NCI-H69 (cell line): ENCODE results near the gene ATP6V1F.

Experiments
- DNase-seq: peaks from one replicate; lab custom pipeline; 2025; lab: John Stamatoyannopoulos, UW

The ATP6V1F gene

GRCh38 chr7:128884561-128885369, 22.1 kb downstream of the ATP6V1F start:
- DNase-seq: no peak

DNA sequence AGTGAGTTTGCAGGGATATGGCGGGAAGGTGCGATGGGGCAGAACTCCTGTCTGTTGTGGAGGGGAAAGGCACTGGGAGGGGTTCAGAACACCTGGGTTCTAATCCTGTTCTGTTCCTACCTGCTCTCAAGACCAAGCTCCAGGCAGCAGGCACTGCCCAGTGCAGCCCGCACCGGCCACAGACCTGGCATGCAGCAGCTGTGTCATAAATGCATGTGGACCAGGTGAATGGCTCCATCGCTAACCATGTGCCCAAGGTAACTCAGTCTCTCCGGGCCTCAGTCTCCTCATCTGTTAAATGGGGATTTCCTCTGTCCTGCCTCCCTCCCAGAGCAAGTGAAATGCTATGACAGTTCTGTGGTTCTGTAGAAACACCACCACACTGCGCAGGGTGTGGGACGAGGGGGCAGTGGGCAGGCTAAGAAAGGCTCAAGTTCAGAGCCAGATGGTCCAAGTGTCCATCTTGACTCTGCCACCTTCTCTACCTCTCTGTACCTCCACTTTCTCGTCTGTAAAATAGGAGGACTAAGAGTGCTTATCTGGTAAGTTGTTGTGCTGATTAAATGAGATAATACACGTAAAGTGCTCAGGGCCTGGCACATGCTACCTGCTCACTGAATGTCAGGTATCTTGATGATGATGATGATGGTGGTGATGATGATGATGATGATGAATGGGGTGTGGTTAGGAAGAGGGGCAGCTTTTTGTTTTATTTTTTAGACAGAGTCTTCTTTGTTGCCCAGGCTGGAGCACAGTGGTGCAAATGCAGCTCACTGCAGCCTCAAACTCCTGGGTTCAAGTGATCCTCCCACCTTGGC, 22.9 kb downstream of the ATP6V1F start:
- DNase-seq: no peak

- peak; percentile 43 for DNase-seq
Measured at GRCh38 chr7:128886391-128887168, 23.9 kb downstream of the ATP6V1F start.

DNA sequence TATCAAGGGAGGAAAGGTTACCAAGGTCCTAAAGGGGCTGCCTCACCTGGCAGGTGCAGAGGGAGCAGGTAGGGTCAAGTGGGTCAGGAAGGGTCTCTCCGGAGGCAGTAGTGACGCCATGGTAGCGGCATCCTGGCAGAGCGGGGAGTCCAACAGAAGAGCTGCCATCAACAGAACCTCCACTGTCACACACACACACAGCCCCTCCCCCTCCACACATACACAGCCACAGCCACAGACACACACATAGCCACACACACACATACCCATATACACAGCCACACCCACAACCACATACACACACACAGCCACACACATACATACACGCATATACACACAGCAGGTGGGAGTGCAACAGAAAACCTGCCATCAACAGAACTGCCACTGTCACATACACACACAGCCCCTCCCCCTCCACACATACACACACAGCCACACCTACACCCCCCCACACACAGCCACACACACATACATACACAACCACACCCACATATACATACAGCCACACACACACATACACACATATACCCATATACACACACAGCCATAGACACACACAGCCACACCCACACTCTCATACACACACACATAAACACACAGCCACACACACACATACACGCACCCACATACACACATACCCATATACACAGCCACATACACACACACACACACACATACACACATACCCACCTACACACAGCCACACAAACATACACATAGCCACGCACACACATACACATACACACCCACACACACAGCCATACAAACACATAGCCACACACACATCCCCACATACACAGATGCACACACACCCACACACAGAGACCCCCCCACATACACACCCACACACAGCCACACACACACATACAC, 24.7 kb downstream of the ATP6V1F start:
- peak; percentile 27 for DNase-seq

DNA sequence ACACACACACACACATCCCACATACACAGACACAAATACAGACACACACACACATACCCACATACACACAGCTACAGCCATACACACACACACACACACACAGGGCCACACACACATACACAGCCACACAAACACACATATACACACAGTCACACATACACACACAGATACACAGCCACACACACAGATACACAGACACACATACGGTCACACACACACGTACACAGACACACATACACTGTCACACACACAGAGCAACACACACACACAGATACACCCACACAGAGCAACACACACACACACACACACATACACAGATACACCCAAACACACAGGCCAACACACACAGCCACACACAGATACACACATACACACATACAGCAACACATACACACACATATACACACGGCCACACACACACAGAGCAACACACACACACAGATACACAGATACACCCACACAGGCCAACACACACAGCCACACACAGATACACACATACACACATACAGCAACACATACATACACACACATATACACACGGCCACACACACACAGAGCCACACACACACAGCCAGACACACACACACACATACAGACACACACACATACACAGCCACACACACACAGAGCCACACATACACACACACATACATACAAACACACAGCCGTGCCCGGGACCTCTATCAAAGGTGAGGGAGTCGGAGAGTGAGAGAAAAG, 25.5 kb downstream of the ATP6V1F start:
- DNase-seq: no peak

- peak; percentile 59 for DNase-seq
Measured at GRCh38 chr7:128888756-128889095, 26.1 kb downstream of the ATP6V1F start.

- peak; percentile 42 for DNase-seq
Measured at GRCh38 chr7:128889121-128889520, 26.5 kb downstream of the ATP6V1F start.

DNA sequence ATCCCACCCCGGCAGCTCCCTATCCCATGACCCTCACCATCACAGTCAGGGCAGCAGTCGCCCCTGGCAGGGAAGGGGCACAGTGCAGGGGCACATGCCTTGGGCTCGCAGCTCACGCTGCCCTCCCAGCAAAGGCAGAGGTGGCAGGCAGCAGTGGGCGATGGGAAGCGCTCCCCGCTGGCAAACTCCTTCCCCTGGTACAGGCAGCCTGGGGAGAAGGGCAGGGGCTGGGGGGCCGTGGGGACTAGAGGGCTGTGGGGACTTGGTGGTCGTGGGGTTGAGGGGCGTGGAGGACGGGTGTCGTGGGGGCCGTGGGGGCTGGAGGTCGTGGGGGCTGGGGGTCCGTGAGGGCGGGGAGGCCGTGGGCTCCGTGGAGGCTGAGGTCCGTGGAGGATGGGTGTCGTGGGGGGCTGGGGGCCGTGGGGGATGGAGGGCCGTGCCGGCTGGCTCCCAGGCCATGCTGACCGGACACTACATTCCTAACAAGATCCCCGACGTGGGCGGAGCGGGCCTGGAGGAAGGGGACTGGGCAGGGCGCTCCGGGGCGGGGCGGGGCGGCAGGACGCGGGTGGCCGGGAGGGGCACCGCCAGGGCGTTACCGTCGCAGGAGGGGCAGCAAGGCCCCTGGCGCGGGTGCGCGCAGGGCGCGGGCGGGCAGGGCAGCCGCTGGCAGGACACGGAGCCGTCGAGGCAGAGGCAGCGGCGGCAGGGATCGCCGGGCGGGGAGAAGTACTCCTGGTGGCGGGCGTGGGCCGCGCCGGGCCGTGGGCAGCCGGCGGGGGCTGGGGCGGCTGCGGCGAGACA, 27.9 kb downstream of the ATP6V1F start:
- DNase-seq: peak; percentile 68

DNA sequence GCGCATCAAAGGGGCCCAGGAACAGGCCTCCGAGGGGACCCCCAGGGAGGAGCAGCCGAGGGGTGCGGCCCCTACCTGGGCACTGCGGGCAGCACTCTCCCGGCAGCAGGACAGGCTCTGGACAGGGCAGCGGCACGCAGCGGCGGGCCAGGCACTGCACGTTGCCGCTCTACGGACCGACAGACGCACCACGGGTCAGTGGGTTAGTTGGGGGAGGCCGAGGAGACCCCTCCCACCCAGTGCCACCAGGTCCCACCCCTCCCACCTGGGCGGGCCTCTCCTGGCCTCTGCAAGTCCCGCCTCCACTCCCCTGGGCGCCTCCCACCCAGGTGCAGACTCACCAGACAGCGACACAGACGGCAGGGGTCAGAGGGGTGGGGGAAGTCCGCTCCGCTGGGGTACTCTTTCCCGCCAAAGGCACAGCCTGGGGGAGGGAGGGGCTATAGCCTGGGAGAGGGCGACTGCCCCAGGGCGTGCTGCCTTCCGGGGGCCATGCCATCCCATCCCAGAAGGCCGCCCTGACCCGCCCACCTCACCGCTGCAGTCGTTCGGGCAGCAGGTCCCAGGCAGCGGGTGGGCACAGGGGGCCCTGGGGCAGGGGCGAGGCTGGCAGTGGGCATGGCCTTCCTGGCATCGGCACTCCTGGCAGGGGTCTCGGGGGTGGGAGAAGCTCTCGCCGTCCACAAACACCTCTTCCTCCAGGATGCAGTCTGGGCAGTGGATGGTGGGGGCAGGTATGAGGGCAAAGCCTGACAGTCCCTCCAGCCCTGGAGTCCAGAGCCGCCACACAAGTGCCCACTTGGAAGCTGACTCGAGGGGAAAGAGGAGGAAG, 28.7 kb downstream of the ATP6V1F start:
- DNase-seq: peak; percentile 71

DNA sequence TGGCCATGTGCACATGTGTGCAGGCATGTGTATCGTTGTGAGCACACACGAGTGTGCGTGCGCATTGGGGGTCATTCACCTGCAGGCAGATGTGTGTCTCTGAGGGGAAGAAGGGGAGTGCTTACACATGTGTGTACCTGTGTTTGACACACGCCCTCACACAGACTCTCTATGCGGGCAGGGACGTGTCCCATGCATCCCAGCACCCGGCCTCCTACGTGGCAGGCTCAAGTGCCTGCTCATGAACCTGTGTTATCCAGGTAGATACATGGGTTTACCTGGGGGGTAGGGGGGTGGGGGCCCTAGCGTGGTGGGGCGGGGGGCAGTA, 29.2 kb downstream of the ATP6V1F start:
- no peak for DNase-seq

DNA sequence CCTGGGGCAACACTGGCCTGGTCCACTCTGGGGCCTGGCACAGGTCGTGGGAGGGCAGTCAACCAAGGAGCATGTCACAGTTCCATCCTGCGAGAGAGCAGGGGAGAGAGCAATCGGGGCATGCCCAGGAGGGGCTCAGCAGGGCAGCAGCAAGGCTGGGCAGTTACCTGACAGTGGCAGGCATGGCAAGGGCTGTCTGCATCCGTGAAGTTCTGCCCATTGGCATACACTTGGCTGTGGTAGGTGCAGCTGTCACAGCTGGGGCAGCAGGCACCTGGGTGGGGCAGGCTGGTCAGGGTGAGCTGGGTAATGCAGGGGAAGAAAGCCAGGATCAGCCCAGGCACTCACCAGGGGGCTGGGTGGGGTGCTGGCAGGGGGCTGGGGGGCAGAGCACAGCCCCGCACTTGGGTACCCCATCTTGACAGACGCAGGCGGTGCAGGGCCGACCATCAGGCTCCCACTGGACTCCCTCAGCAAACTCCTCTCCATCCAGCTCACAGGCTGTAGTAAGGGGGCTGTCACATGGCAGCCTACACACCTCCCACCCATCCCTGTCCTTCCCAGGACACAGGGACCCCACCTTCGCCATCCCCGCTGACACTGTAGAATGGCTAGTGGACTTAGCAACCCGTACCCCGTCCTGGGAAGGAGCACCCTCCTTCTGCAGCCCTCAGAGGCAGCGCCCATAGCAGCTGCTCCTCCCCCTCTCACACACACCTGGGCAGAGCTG, 30.0 kb downstream of the ATP6V1F start:
- DNase-seq: no peak

GRCh38 chr7:128893251-128894100, 30.8 kb downstream of the ATP6V1F start:
- no peak for DNase-seq

DNA sequence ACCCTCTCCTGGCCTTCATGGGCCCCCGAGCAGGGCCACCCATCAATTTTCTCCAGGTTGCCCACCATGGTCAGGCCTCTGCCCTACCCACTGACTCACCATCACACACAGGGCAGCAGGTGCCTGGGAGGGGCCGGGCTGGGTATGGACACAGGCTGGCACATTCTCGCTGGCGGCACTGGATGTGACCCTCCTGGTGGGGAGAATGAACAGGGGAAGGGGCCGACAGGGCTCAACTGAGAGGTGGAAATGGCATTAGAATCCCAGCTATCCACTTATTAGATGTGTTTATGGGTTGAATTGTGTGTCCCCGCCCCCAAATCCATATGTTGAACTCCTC, 31.4 kb downstream of the ATP6V1F start:
- no peak for DNase-seq

DNA sequence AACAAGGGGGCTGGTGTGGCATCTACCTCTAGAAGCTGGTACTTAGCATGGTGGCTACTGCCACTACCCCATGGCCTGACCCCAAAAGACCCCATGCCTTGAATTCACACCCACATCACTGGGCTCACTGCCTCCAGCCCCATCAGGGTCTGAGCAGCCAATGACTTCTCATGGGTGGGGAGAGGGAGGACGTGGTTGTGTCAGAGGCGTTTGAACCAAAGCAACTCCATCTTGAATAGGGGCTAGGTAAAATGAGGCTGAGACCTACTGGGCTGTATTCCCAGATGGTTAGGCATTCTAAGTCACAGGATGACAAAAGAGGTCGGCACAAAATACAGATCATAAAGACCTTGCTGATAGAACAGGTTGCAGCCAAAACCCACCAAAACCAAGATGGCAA, 32.7 kb downstream of the ATP6V1F start:
- no peak for DNase-seq

- no peak for DNase-seq
Measured at GRCh38 chr7:128899392-128899791, 36.7 kb downstream of the ATP6V1F start.

- DNase-seq: no peak
Measured at GRCh38 chr7:128900237-128900636, 37.6 kb downstream of the ATP6V1F start.

GRCh38 chr7:128902761-128903585, 40.3 kb downstream of the ATP6V1F start:
- no peak for DNase-seq
